Posterior cingulate gyrus (tissue), 11 donors: Measurements from ENCODE around the gene PLPPR3.
"Not testable (repeated sequence)": the region's sequence is repeated elsewhere in the genome, so short reads cannot be mapped to it uniquely, and the experiment has no call there.

Source experiments
- DNase-seq, 10 donors: peaks; one replicate each; pipeline versions ENCODE4 v3.0.0 to v3.0.0-alpha.2; 2020 to 2021; ENCODE audit warnings: mixed read lengths in 3 of 10
- intact Hi-C: fragments of 100-400 bp; cut with DNase I; formaldehyde crosslinking; loops from one replicate; pipeline ENCODE4 v1.15.1; 2023

The PLPPR3 gene

GRCh38 chr19:831407-832369, 9.9 kb upstream of the PLPPR3 start:
- no peak for DNase-seq
- intact Hi-C loops: no loop called here

GRCh38 chr19:829129-829758, 7.5 kb upstream of the PLPPR3 start:
- intact Hi-C loops: no loop called here
- no peak for DNase-seq

- intact Hi-C loops: no loop called here
- peak in 1 of 10 donors; percentile 81 for DNase-seq
These were observed 6.1 kb upstream of the PLPPR3 start, which contains the start of gene AZU1 for GRCh38 chr19:827710-828321. Gene AZU1, plus strand, starts transcription at chr19:827837. Its CDS starts 10 bp downstream, at chr19:827847.

- no peak for DNase-seq
- intact Hi-C loops: no loop called here
These were observed 5.6 kb upstream of the PLPPR3 start for GRCh38 chr19:827314-827709.

- DNase-seq: no peak
- intact Hi-C loops: no loop called here
These were observed 4.3 kb upstream of the PLPPR3 start for GRCh38 chr19:825897-826644.

- DNase-seq: peak in 1 of 10 donors; percentile 80
- intact Hi-C loops: no loop called here
These were observed 3.1 kb upstream of the PLPPR3 start for GRCh38 chr19:824885-825284.

GRCh38 chr19:823565-824121, 1.9 kb upstream of the PLPPR3 start:
- DNase-seq: no peak
- intact Hi-C loops: no loop called here

- intact Hi-C loops: no loop called here
- DNase-seq: peak in 1 of 10 donors; percentile 85
These were observed 427 bp downstream of the PLPPR3 start for GRCh38 chr19:821231-821824.

- DNase-seq, intact Hi-C loops: not testable (repeated sequence)
These were observed 1.5 kb downstream of the PLPPR3 start for GRCh38 chr19:820212-820611.

- intact Hi-C loops: no loop called here
- DNase-seq: no peak
These were observed 5.3 kb downstream of the PLPPR3 start for GRCh38 chr19:816500-816857.

- intact Hi-C loops: no loop called here
- no peak for DNase-seq
These were observed 5.8 kb downstream of the PLPPR3 start for GRCh38 chr19:815775-816499.

GRCh38 chr19:815079-815774, 6.5 kb downstream of the PLPPR3 start:
- intact Hi-C loops: no loop called here
- DNase-seq: no peak

GRCh38 chr19:814152-815078, 7.3 kb downstream of the PLPPR3 start:
- intact Hi-C loops: no loop called here
- DNase-seq: peak in 1 of 10 donors; percentile 74

GRCh38 chr19:813219-814151, 8.3 kb downstream of the PLPPR3 start:
- peak in 1 of 10 donors; percentile 86 for DNase-seq
- intact Hi-C loops: no loop called here

- intact Hi-C loops: no loop called here
- peak in 1 of 10 donors; percentile 82 for DNase-seq
These were observed 9.0 kb downstream of the PLPPR3 start for GRCh38 chr19:812747-813218.

- intact Hi-C loops: no loop called here
- DNase-seq: peak in 1 of 10 donors; percentile 81
These were observed 9.6 kb downstream of the PLPPR3 start for GRCh38 chr19:812049-812746.
